ENCODE data around the gene ZNF398. TPM values are rescaled to one million over a fixed set of nuclear protein-coding genes. Genes with fewer than 3 reads are reported as not detected.

ZNF398 gene
- total and polyA plus RNA-seq, 2 of the 13 experiments (the other 11 are each of a cell fraction or from before 2014, with no cell fraction given) = 3.0 to 8.9 TPM

DNA sequence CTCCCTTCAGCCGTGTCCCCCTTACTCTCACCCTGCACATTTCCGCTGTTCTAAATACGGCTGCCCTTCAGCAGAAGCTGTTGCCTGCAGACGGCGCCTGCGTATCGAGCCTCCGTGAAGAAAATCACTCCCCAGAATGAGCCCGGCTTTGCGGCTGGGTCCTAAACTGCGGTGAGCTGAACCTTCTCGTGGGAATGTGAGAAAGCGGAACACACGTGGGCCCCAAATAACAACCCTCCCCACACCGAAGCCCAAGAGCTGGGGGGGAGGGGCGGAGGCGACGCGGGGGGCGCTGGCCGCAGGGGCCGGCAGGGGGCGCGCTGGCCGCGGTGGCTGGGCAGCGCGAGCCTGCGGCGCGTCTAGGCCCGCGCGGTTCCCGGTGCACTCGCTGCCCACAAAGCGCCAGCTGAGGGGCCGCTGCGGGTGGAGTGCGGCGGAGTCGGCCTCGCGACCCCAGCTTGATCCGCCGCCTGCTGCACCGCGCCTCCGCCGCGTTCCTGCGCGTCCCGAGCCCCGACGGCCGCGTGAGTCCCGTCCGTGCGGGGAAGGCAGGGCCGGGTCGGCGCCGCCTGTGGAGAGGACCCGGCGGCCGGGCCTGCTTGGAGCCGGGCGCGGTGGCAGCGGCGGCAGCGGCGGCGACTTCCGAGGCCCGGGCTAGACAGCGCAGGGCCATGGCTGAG lies at the start of gene ZNF398 (continued):
- TF ChIP-seq HOXA3 (CRISPR knock-in tag; IDR thresholded peaks at IDR 0.05) (peak; percentile 80), NBN (conservative IDR thresholded peaks at IDR 0.05) (no peak), PHF8 (CRISPR knock-in tag; IDR thresholded peaks at IDR 0.05) (peak; percentile 62), KLF13 (CRISPR knock-in tag; IDR thresholded peaks at IDR 0.05) (no peak), CREB1 (IDR thresholded peaks at IDR 0.05) (no peak), CREB1 (CRISPR knock-in tag; IDR thresholded peaks at IDR 0.05) (no peak), CBX2 (IDR thresholded peaks at IDR 0.05; ENCODE audit: low read depth, low read length) (no peak), CBX2 (CRISPR knock-in tag; IDR thresholded peaks at IDR 0.05; ENCODE audit: low read depth) (no peak), NR2F2 (IDR thresholded peaks at IDR 0.05; ENCODE audit: borderline replicate concordance, low read depth) (no peak), NFE2L2 (IDR thresholded peaks at IDR 0.05; ENCODE audit: low read length) (no peak), ZNF431 (CRISPR knock-in tag; IDR thresholded peaks at IDR 0.05; ENCODE audit: borderline replicate concordance, low read depth) (no peak), EP300 (IDR thresholded peaks at IDR 0.05; ENCODE audit: low read depth in 2 of 2, low read length in 2 of 2) (no peak), EP300 (CRISPR knock-in tag; IDR thresholded peaks at IDR 0.05; ENCODE audit: borderline replicate concordance) (no peak), ZNF124 (CRISPR knock-in tag; IDR thresholded peaks at IDR 0.05) (no peak), STAT5B (CRISPR knock-in tag; IDR thresholded peaks at IDR 0.05) (no peak), REXO4 (CRISPR knock-in tag; IDR thresholded peaks at IDR 0.05; ENCODE audit: borderline replicate concordance) (no peak), ZNF468 (CRISPR knock-in tag; IDR thresholded peaks at IDR 0.05) (no peak), ZMYM4 (CRISPR knock-in tag; IDR thresholded peaks at IDR 0.05) (peak; percentile 77), PAWR (CRISPR knock-in tag; IDR thresholded peaks at IDR 0.05; ENCODE audit: borderline replicate concordance) (no peak)
- TF ChIP-seq, protein P1, sequence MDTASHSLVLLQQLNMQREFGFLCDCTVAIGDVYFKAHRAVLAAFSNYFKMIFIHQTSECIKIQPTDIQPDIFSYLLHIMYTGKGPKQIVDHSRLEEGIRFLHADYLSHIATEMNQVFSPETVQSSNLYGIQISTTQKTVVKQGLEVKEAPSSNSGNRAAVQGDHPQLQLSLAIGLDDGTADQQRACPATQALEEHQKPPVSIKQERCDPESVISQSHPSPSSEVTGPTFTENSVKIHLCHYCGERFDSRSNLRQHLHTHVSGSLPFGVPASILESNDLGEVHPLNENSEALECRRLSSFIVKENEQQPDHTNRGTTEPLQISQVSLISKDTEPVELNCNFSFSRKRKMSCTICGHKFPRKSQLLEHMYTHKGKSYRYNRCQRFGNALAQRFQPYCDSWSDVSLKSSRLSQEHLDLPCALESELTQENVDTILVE (CRISPR knock-in tag; IDR thresholded peaks at IDR 0.05) = no peak; the same call in 1 of the 2 replicates
- TF ChIP-seq, protein P2, sequence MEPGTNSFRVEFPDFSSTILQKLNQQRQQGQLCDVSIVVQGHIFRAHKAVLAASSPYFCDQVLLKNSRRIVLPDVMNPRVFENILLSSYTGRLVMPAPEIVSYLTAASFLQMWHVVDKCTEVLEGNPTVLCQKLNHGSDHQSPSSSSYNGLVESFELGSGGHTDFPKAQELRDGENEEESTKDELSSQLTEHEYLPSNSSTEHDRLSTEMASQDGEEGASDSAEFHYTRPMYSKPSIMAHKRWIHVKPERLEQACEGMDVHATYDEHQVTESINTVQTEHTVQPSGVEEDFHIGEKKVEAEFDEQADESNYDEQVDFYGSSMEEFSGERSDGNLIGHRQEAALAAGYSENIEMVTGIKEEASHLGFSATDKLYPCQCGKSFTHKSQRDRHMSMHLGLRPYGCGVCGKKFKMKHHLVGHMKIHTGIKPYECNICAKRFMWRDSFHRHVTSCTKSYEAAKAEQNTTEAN (CRISPR knock-in tag; conservative IDR thresholded peaks at IDR 0.05) = no peak
- TF ChIP-seq, protein P3, sequence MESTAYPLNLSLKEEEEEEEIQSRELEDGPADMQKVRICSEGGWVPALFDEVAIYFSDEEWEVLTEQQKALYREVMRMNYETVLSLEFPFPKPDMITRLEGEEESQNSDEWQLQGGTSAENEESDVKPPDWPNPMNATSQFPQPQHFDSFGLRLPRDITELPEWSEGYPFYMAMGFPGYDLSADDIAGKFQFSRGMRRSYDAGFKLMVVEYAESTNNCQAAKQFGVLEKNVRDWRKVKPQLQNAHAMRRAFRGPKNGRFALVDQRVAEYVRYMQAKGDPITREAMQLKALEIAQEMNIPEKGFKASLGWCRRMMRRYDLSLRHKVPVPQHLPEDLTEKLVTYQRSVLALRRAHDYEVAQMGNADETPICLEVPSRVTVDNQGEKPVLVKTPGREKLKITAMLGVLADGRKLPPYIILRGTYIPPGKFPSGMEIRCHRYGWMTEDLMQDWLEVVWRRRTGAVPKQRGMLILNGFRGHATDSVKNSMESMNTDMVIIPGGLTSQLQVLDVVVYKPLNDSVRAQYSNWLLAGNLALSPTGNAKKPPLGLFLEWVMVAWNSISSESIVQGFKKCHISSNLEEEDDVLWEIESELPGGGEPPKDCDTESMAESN (CRISPR knock-in tag; conservative IDR thresholded peaks at IDR 0.05) = peak; percentile 58; the same call in 1 of the 2 replicates
- TF ChIP-seq, protein P4, sequence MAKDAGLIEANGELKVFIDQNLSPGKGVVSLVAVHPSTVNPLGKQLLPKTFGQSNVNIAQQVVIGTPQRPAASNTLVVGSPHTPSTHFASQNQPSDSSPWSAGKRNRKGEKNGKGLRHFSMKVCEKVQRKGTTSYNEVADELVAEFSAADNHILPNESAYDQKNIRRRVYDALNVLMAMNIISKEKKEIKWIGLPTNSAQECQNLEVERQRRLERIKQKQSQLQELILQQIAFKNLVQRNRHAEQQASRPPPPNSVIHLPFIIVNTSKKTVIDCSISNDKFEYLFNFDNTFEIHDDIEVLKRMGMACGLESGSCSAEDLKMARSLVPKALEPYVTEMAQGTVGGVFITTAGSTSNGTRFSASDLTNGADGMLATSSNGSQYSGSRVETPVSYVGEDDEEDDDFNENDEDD (CRISPR knock-in tag; IDR thresholded peaks at IDR 0.05; ENCODE audit: borderline replicate concordance) = peak; percentile 54; the same call in 1 of the 2 replicates
- TF ChIP-seq, protein P5, sequence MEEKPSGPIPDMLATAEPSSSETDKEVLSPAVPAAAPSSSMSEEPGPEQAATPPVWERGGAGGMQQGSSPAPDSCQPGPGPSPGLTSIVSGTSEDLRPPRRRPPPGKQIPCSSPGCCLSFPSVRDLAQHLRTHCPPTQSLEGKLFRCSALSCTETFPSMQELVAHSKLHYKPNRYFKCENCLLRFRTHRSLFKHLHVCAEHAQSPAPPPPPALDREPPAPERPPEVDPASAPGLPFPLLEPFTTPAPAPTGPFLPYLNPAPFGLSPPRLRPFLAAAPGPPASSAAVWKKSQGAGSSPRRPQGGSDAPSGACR (CRISPR knock-in tag; IDR thresholded peaks at IDR 0.05) = no peak
- TF ChIP-seq, protein P6, sequence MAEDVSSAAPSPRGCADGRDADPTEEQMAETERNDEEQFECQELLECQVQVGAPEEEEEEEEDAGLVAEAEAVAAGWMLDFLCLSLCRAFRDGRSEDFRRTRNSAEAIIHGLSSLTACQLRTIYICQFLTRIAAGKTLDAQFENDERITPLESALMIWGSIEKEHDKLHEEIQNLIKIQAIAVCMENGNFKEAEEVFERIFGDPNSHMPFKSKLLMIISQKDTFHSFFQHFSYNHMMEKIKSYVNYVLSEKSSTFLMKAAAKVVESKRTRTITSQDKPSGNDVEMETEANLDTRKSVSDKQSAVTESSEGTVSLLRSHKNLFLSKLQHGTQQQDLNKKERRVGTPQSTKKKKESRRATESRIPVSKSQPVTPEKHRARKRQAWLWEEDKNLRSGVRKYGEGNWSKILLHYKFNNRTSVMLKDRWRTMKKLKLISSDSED (CRISPR knock-in tag; IDR thresholded peaks at IDR 0.05) = no peak
